HG03280 (cell line): ENCODE data around the gene NYAP2.

ENCODE experiments used
- ATAC-seq: cut with Tn5 transposase; IDR thresholded peaks from one replicate; pipeline ENCODE4 v1.9.1; 2021; ENCODE audit warnings: mild to moderate bottlenecking, moderate library complexity; ENCODE audit not compliant: unreplicated experiment

The NYAP2 gene

DNA sequence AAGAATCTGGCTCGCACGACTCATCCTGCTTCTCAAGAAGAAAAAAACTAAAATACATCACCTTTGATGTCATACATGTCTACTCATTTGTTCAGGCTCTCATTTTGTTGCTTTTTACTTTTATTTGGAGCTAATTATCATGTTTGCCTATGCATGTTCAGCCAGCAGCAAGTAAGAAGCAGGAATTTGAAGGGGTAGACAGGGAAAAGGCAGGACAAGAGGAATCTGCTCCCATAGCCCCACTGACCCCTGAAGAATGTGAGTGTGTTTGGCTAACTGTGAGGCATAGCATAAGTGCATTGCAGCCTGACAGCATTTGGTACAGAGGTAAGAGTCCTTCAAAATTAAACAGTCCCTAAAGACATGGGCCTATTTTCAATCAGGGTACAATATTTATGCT, 72.7 kb downstream of the NYAP2 start:
- ATAC-seq, result no peak

DNA sequence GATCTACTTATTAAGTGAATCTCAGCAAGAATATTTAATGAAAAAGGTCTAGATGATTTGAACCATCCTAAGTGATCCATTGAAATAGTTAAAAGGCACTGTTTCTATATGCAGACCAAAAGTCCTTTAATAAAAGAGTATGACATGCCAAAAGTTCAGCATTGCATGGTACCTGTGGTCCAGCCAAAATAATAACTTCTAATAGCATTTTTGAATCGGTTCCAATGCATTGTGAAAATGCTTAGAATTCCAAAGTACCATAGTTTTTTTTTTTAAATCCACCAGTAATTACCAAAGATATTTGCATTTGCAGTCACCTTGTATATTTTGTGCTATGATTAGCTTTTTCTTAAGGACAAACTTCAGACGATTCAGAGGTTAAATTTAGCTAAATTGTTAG, 79.9 kb downstream of the NYAP2 start:
- ATAC-seq, result no peak

DNA sequence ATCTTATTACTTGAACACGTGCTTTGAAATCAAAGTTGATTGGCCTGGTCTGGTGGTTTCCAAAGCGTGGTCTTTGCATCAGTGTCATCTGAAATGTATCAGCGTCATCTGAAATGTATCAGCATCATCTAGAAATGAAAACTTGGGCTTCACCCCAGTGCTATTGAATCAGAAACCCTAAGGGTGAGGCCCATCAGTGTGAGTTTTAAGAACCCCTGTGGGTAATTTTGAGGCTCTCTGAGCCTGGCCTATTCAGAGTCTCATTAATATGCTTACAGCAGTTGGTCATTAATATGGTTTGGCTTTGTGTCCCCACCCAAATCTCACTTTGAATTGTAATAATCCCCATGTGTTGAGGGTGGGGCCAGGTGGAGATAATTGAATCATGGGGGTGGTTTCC, 85.2 kb downstream of the NYAP2 start:
- ATAC-seq, result no peak

DNA sequence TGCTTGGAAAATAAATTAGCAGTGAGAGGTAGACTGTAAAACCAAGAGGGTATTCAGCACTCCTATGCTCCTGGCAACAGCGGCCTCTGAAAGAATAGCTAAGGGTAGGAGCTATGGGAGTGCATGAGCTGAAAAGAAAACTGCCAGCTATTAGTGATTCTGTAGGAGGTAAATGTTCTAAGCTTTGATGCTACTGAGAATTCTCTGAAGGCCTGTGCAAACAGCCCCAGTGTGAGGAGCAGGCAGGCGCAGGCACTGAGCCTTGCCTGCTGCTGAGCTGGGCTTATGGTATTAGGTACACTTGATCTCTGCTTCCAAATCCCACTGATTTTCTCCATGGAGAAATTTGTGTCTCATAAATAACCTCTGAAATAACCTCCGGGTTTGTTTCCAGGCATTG, 86.7 kb downstream of the NYAP2 start:
- ATAC-seq, result no peak

DNA sequence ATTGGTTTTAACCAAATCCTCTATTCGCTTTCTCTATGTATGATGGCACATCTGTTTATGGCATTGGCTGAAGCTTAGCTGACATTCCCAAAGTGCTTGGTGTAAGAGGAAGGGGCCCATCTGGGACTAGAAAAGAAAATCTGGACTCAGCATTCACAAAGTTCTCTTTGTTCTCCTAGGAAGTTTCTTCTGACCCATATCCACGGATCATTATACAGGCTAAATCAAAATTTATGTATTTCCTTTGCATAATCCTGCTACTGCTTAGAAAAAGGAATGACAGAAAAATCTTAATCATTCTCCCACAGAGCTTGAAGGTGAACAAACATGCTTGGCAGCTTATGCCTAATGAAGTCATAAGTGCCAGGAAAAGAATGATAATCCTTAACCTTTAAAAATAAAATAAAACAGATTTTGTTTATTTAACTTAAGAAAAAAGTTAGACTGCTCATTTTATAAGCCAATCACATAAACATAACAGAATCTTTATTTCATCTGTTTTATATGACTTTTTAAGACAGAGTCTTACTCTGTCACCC, 88.4 kb downstream of the NYAP2 start:
- no peak for ATAC-seq

DNA sequence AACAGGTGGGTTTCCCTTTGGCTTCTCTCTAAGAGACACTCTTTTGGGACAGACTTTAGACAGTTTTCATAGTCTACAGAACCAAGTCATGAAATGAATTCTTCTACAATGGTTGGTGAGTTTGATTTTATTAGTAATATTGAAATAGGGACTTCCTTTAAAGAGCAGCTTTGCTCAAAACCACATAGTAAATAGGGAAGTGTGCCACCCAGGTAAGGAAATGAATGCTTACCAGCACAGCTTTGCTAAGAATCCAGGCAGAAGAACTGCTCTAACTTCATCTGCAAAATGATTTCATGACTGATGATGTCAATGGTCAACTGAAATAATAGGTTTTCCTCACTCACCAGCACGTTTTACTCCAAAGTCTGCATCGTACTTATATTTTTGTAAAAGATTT, 89.2 kb downstream of the NYAP2 start:
- ATAC-seq, result no peak

DNA sequence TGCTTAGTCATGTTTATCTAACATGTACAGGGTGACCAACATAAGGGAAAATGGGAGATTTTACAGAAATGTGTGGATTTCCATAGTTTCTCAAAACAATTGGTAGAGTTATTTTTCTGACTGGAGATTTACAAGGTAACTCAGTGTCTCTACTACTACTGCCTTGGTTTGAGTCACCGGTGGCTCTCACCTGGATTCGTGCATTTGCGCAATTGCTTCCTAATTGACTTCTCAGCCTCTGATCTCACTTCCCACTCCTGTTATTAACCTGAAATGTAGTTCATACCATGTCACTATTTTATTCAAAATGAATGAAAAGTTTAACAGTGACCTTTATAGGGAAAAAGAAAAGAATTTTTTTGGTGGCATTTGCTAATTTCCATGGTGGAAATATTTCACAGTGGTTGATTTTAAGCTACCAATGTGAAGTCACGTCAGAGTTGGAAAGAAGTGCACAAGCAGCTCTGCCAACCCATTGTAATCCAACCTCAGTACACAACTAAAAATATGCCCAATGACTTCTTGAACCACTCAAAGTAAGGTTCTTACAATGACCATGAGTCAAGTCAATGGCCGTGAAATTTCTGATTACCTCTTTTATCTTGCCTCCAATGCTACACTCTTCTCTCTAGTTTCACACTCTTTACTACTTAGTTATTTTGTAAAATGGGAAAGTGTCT, 94.0 kb downstream of the NYAP2 start:
- no peak for ATAC-seq

DNA sequence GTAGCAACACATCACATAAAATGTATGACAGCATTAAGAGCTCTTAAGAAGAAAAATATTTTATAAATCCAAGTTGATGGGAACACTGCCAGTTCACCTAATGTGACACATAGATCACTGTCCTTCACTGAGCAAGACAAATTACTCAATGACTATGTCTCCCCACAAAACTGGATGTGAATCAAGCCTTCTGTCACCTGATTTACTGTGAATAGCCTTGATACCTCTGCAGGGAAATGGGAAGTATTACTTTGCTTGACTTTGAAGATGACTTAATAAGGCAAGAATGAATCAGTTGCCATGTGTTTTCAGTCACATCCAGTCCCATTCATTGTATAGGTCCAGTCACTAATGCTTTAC, 94.6 kb downstream of the NYAP2 start:
- no peak for ATAC-seq

DNA sequence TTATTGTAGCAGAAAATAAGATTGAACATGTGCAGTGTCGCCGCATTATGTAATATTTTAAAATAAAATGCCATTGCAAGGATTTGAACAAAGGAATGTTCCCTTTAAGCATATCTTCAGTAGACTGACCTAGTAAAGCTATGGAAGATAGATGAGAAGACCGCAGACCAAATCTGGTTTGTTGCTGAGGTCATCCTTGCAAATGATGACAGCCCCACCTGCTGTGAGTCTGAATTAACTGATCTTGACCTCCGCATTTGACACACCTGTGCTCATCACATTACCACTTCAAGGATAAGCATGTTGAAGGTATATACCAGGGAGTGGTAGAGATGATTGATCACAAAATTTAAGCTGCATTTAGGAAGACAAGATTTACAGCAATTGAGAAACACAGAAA, 96.2 kb downstream of the NYAP2 start:
- no peak for ATAC-seq

DNA sequence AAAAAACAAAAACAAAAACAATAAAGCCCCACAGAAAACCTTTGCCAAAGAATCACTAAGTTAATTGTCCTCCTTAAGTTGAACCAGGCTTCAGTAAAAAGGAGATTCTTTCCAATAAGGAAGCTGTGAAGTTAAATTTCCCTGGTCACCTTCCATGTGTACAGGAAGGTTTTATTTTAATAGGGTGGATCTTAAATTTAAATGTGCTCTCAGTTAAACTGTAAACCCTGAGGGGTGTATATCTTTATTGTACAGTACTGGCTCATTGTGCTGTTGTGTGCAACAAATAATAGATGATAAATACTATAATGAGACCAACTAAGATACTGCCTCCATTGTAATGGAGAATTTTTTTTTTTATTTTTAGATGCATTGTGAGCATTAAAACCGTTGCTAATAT, 97.1 kb downstream of the NYAP2 start:
- no peak for ATAC-seq

DNA sequence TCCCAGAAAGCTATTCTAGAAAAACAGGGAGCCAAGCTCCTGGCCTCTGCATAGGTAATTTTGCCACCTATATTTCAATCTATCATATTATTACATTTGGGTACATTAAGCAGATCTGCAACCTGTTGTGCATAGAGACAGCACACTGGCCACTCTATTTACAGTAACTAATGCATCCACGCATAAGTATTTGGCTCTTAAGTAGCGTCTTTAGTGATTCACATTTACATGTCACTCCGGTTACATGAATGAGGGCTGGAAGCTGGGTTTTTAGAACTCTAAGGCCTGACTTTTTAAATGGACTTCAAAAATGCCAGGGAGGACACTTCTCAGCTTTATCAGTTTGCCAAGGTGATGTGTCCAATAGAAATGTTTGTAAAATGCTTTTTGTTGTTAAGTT, 97.7 kb downstream of the NYAP2 start:
- no peak for ATAC-seq

DNA sequence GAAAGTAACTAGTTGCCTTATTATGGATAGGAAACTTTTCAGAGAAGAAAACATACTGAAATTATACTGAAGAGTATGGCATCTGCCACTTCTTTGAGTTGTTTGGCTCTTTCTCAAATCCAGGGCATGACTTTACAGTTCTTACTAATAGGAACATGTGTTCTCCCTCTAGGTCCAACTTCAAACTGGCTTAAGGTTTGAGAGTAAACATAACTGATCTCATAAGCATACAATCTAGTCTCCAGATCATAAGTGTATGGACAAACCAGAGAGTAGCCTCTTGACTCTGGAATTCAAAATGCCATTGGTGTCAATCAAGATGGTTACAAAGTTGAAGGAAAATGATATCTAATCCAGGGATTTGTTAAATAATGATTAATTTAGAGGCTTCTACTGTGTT, 101.5 kb downstream of the NYAP2 start:
- ATAC-seq, result no peak

DNA sequence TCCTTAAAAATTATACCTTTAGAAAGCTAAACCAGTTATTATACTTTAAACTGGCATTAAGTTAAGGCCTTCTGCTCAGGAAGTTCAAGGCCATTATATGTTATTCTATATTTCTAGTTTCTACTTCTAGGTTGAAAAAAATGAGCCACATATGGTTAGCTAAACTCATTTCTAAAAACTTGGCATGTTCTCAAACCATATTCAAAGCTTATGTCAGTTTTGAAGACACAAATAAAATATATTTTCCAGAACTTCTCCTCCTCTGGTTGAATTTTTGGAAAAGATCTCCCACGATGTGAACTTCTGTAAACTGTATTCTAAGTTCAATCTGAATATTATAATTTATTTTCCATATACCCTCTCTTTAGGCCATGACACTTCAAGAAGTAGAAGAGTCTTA, 103.5 kb downstream of the NYAP2 start:
- no peak for ATAC-seq

DNA sequence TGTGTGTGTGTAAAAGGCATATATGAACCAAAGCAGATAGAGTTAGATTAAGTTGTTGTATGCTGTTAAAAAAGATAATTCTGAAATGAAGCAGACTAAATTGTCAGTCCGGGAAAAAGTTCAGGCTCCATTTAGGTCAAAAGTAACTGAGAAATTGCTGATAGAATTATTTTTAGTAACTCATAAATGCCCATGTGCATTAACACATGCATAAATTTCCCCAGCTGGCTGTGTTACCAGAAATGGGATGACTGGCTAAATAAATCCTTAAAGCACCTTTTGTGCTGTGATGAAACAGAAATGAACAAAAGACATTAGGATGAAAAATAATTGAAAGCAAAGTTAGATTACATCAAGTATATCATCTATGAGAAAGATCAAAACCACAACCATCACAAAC, 111.3 kb downstream of the NYAP2 start:
- no peak for ATAC-seq

DNA sequence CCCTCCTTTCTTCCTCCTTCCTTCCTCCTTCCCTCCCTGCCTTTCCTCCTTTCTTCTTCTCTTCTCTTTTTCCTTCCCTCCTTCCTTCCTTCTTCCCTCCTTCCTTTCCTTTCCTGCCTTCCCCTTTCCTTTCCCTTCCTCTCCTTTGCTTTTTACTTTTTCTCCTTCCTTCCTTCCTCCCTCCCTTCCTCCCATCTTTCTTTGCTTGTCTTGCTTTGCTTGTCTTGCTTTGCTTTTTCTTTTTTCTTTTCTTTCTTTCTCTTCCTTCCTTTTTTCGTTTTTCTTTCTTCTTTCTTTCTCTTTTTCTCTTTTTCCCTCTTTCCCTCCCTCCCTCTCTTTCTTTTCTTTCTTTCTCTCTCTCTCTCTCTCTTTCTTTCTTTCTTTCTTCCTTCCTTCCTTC, 113.0 kb downstream of the NYAP2 start:
- no peak for ATAC-seq

DNA sequence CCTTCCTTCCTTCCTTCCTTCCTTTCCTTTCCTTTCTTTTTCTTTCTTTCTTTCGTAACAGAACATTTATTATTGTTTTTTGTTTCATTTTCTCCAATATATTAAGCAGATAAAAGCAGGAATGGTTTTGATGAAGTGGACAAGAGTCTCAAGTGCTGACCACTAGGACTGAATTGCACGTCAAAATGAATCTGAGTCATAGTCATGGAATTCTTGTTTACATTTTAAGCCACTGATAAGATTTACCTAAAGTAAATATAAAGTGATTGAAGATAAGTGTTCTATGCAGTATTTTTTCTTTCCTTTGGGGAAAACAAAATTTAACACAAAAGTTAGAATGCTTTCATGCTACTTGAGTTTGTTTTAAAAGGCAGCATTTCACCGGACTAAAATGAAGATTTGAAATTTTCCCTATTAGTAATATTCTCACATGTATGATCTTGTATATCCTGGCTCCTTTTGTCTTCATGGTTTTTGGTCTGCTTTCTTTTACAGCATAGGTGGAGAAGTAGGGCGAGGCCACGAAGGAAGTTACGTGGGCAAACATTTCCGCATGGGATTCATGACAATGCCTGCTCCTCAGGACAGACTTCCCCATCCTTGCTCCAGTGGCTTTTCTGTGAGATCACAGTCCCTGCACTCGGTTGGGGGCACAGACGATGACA, 113.5 kb downstream of the NYAP2 start:
- no peak for ATAC-seq

DNA sequence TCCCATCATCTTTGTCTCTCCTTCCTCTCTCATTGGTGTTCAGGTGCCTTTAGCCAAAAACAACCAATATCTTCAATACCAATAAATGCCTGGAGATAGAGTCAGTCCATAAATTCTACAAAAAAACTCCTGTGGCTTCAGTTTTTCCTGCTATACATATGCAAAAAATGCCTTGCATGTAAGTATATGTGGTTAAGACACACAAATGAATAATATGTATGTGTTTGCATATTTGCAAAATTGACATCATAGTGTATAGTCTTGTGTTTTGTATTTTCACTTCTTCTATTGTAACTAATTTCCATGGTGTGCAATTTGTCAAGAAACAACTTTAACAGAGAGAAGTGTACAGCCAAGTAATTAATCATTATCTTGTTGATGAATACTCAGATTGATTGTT, 115.5 kb downstream of the NYAP2 start:
- ATAC-seq, result no peak

DNA sequence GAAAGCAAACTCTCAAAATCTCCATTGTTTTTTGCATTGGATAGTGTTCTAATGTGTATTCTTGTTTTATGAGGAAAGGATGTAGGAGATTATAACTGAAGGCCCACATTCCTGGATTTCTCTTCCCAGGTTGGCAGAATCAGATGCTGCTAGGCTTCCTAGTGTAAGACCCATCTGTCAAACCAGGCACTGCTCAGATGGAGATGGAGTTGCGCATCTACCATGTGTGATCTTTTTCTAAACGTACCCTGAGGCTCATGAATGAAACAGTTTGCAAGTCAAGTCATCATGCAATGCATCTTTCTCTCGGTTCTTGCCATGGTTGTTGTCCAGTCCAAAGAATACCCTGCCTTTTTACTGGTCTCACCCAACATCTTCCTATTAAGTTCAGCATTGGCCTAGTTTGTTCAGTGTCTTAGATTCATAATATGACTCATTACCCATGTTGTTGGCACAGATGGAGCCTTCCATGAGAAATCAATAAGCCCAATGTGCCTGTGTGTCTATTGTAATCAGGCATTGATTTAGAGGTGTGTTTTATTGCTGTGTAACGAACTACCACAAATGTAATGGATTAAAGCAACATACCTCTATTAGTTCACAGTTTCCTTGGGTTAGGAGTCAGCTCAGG, 127.4 kb downstream of the NYAP2 start:
- no peak for ATAC-seq

DNA sequence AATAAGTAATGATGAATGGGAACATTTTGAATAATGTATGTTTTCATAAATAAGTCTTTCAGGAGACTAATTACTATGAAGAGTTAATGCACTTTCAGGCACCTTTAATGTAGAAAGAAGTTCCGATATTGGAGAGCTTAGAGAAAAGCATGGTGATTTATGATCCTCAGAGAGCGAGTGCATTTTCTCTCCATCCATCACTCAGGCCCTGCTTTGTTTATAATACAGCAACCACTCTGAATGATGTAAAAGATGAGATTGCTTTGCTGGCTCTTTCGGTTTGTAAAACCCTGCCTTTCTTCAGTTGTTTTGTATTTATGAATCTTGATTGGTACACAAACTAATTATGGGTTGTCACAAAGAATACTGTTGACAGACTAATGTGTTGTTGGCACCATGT, 132.0 kb downstream of the NYAP2 start:
- ATAC-seq, result no peak

DNA sequence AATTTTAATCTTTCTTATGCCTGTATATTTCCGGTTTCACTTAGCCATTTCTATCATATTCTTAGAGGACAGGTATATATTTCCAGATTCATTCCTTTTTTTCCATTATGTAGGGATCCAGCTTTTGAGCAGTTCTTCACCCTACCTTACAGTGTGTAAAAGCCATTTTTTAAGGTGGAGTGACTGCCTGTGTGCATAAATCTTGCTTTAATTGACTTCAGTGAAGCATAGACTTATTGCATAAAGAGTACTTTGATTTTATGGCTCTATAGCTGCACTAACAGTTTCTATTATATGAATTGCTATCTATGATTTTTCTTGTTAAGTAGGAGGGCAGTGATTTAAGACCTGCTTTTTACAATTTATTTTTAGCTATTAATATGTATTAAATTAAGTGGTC, 132.6 kb downstream of the NYAP2 start:
- ATAC-seq, result no peak

DNA sequence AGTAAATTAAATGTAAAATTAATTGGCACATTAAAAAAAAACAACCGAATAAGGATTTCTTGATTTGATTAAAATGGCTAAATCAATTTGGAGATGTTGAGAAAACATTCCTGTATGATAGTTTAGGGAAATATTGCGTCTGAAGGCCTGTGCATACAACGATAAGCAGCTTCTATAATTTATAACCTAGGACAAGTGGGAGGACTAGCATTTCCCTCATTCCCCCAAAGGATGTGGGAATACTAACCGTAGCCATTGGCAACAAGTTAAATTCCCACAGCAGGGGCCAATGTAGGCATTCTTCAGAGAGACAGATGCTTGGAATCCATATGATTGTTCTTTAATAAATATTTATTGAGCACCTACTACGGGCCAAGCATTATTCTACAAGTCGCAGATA, 134.5 kb downstream of the NYAP2 start:
- no peak for ATAC-seq

DNA sequence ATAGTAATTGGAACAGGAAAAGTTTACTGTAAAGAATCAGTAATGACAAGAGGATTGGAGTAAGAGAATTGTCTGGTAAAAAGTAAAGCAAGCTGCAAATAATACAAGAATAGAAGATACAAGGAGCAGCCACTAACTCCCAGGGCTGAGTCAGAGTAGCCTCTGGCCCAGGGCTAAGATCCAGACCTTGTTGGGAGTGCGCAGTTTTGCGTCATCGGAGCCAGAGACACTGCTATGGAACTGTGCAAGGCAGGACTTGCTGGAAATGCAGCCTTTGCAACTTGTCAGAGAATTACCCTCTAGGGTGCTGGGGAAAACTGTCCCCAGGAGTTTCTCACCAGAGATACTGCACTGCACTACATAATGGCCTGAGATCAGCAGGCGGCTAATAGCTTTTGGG, 135.2 kb downstream of the NYAP2 start:
- ATAC-seq, result no peak
